ENCODE results near the gene LGI1. TPM values are rescaled to one million over a fixed set of nuclear protein-coding genes. Genes with fewer than 3 reads are reported as not detected.

LGI1 gene
- total and polyA plus RNA-seq, 12 donors: 0.03 to 0.68 (median 0.42) TPM; not detected in 6

DNA sequence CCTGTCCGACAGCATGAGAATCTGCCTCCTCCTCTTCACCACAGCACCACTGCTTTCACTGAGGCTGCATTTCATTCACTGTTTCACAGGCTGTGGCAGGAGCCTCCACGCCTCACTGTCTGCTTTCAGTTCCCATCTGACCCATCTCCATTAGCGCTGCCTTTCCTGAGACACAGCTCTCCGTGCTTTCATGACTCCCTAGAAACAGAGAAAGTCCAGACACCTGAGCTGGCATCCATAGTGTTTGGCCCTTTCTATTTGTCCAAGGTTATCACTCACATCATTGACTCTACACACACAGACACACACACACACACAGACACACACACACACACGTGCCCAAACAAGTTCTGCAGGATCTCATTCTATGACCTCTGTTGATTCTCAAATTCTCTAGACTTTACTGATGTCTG is 5.2 kb downstream of the LGI1 start:
- Histone ChIP-seq H3K9me3 (no peaks in the 10 kb centered on the region), H3K4me3 (no peak overlapping the region), H3K27ac (no peak overlapping the region), H3K4me1 (peaks cover 0 to 11% (median 0%) of the 10 kb centered on the region in 9 donors), H3K36me3 (no peaks in the 10 kb centered on the region), H3K27me3 (peaks cover 0 to 45% (median 14%) of the 10 kb centered on the region in 7 donors)
- WGBS, 2 donors: 39 to 41% methylated on average over 5 of the region's 5 CpGs
- intact Hi-C loops (cut with DNase I): no loop called here
- ATAC-seq: no peak
- no peak for DNase-seq
- TF ChIP-seq, protein P1, sequence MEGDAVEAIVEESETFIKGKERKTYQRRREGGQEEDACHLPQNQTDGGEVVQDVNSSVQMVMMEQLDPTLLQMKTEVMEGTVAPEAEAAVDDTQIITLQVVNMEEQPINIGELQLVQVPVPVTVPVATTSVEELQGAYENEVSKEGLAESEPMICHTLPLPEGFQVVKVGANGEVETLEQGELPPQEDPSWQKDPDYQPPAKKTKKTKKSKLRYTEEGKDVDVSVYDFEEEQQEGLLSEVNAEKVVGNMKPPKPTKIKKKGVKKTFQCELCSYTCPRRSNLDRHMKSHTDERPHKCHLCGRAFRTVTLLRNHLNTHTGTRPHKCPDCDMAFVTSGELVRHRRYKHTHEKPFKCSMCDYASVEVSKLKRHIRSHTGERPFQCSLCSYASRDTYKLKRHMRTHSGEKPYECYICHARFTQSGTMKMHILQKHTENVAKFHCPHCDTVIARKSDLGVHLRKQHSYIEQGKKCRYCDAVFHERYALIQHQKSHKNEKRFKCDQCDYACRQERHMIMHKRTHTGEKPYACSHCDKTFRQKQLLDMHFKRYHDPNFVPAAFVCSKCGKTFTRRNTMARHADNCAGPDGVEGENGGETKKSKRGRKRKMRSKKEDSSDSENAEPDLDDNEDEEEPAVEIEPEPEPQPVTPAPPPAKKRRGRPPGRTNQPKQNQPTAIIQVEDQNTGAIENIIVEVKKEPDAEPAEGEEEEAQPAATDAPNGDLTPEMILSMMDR (IDR thresholded peaks at IDR 0.05): no peak

DNA sequence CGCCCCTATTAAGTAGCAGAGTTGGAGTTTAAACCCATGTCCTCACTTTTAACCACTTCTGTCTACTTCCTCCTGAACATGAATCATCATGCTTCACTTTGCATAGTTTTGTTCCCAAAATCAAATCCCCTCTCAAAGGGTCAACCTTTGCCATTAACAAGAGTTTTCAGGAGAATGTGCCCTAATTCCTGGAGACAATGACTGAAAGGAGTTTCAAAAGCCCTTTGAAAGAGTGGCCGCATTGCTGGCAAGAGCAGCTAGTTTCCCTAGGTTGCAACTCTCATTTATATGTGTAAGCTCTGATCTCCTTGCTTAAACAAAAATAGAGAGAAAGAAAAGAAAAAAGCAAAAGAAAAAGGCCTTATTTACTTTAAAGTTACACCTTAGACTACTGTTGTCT is 9.2 kb downstream of the LGI1 start:
- DNase-seq: no peak
- 91 to 93% methylated on average over 2 of the region's 2 CpGs for WGBS, 2 donors

DNA sequence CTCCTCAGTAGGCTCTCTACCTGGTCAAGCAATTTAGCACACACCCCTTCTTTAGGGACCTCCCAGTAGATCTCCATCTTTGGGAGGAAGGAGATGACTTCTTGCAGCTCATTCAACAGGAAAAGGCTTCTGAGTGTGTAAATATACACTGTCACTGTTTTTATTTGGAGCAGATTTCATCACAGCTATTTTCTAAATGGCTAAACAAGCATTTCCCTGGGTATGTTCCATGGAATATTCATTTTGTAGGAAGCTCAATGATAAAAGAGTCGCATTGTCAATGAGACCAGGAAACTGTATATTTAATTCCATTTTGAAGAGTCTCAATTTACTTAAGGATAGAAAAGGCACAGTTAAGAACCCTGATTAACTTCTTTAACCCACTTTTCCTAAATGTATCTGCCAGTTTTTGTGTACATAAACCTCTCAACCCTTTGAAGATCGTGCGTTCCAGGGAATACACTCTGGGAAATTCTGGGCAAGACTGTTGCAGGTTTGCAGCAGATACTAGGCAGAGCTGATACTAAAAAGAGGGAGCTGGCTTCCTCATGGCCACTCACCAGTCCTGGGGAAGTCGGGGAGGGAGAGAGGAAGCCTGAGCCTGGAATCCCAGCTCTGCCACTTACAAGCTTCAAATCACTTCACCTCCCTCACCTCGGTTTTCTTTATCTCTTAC is 10.1 kb downstream of the LGI1 start:
- Histone ChIP-seq H3K27me3 (peaks cover 0 to 3% (median 0%) of the 10 kb centered on the region in 7 donors), H3K4me3 (no peak overlapping the region), H3K9me3 (no peaks in the 10 kb centered on the region), H3K36me3 (no peaks in the 10 kb centered on the region), H3K4me1 (no peaks in the 10 kb centered on the region), H3K27ac (no peak overlapping the region)
- TF ChIP-seq, protein P1 (IDR thresholded peaks at IDR 0.05): no peak
- intact Hi-C loops (cut with DNase I): no loop called here
- DNase-seq (no peak), ATAC-seq (no peak)
- WGBS, 2 donors: 54 to 62% methylated on average over 5 of the region's 5 CpGs

More for the DNA sequence above, 9.2 kb downstream of the LGI1 start:
- H3K4me3 ChIP-seq: no peak overlapping the region
- H3K36me3 ChIP-seq: no peaks in the 10 kb centered on the region
- no peak overlapping the region for H3K27ac ChIP-seq
- peaks cover 0 to 10% (median 0%) of the 10 kb centered on the region in 7 donors for H3K27me3 ChIP-seq
- ATAC-seq: no peak
- no peaks in the 10 kb centered on the region for H3K9me3 ChIP-seq
- intact Hi-C loops (cut with DNase I): no loop called here
- TF ChIP-seq, protein P1 (IDR thresholded peaks at IDR 0.05): no peak
- H3K4me1 ChIP-seq: no peaks in the 10 kb centered on the region

DNA sequence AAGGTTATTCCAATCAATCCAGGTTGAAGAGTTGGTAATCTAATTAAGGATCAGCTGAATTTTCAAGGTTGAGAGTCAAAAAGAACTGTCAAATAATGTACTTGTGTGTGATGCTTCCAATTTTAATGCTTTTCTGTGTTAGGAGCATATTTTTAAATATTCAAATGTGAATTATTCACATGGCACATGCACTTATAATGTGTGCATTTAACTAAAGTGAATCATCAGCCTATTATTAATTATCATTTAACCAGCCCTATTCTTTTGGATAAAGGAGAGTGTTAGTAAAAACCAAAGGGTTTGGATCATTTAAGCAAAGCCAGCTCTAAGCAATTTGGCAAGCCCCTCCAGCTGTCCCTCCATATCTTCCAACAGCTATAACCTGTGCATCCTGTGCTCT is 11.2 kb downstream of the LGI1 start:
- intact Hi-C loops (cut with DNase I): no loop called here
- no peak for ATAC-seq

More for the DNA sequence above, 11.2 kb downstream of the LGI1 start:
- Histone ChIP-seq H3K27ac (no peak overlapping the region), H3K36me3 (no peaks in the 10 kb centered on the region), H3K27me3 (peaks cover 0 to 3% (median 0%) of the 10 kb centered on the region in 7 donors), H3K4me3 (no peak overlapping the region), H3K4me1 (no peaks in the 10 kb centered on the region), H3K9me3 (no peaks in the 10 kb centered on the region)
- TF ChIP-seq, protein P1 (IDR thresholded peaks at IDR 0.05): no peak
- no peak for DNase-seq
